WERI-Rb-1 (cell line): ENCODE data around the gene DNAJC3.
"Not testable (repeated sequence)": the region's sequence is repeated elsewhere in the genome, so short reads cannot be mapped to it uniquely, and the experiment has no call there.

Experiments
- DNase-seq: peaks from one replicate; pipeline ENCODE4 v3.0.0-alpha.2; 2020
- H3K27ac ChIP-seq: fragments of 250-450 bp; sonication (Bioruptor Pico); 2 replicates; pipeline ENCODE4 v1.5.1; 2020; ENCODE audit warnings: mild to moderate bottlenecking, moderate library complexity
- H3K27me3 ChIP-seq: fragments of 250-450 bp; sonication (Bioruptor Pico); 2 replicates; pipeline ENCODE4 v1.5.1; 2021; ENCODE audit warnings: mild to moderate bottlenecking, low read depth, moderate library complexity; ENCODE audit not compliant: insufficient read depth, severe bottlenecking
- H3K36me3 ChIP-seq: fragments of 250-450 bp; sonication (Bioruptor Pico); 2 replicates; pipeline ENCODE4 v1.5.1; 2020; ENCODE audit warnings: mild to moderate bottlenecking, moderate library complexity
- H3K4me3 ChIP-seq: 2 replicates; pipeline ENCODE4 v1.5.1; 2011; ENCODE audit warnings: low read depth, mild to moderate bottlenecking, control low read depth, low read length
- H3K9me3 ChIP-seq: fragments of 250-450 bp; sonication (Bioruptor Pico); 2 replicates; pipeline ENCODE4 v1.5.1; 2021; ENCODE audit warnings: mild to moderate bottlenecking, moderate library complexity; ENCODE audit not compliant: severe bottlenecking
- TF ChIP-seq, protein P1 (sequence below): IDR thresholded peaks from 2 replicates; pipeline ENCODE4 v1.5.1; 2011; ENCODE audit warnings: low read depth, mild to moderate bottlenecking, control low read depth, inconsistent platforms, low read length

DNAJC3 gene

DNA sequence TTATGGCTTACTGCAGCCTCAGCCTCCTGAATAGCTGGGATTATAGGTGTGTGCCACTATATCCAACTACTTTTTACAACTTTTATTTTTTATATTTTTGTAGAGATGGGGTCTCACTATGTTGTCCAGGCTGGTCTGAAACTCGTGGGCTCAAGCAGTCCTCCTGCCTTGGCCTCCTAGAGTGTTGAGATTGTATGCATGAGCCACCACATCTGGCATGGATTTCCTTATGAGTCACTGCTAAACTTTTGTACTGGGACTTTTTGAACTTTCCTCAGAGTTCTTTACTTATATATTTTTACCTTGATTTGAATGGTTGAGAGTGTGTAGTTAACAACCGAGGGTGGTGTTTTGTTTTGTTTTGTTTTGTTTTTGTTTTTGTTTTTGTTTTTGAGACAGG is 33.4 kb downstream of the DNAJC3 start:
- H3K9me3 ChIP-seq, result peaks cover 4% of the 10 kb centered on the region
- H3K27me3 ChIP-seq, result no peaks in the 10 kb centered on the region
- TF ChIP-seq, protein P1, sequence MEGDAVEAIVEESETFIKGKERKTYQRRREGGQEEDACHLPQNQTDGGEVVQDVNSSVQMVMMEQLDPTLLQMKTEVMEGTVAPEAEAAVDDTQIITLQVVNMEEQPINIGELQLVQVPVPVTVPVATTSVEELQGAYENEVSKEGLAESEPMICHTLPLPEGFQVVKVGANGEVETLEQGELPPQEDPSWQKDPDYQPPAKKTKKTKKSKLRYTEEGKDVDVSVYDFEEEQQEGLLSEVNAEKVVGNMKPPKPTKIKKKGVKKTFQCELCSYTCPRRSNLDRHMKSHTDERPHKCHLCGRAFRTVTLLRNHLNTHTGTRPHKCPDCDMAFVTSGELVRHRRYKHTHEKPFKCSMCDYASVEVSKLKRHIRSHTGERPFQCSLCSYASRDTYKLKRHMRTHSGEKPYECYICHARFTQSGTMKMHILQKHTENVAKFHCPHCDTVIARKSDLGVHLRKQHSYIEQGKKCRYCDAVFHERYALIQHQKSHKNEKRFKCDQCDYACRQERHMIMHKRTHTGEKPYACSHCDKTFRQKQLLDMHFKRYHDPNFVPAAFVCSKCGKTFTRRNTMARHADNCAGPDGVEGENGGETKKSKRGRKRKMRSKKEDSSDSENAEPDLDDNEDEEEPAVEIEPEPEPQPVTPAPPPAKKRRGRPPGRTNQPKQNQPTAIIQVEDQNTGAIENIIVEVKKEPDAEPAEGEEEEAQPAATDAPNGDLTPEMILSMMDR, result no peak
- H3K27ac ChIP-seq, result no peak overlapping the region
- no peak overlapping the region for H3K4me3 ChIP-seq
- no peak for DNase-seq
- peaks cover 24% of the 10 kb centered on the region for H3K36me3 ChIP-seq

DNA sequence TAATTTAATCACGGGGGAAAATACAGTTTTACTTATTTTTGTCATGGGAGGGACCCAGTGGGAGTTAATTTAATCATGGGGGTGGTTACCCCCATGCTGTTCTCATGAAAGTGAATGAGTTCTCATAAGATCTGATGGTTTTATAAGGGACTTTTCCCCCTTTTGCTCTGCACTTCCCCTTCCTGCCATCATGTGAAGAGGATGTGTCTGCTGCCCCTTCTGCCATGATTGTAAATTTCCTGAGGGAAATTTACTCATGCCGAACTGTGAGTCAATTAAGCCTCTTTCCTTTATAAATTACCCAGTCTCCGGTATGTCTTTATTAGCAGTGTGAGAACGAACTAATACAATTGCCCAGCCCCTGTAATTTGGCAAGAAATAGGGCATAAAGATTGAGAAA is 35.9 kb downstream of the DNAJC3 start:
- peaks cover 24% of the 10 kb centered on the region for H3K36me3 ChIP-seq
- DNase-seq, H3K27ac ChIP-seq, H3K27me3 ChIP-seq, H3K4me3 ChIP-seq, H3K9me3 ChIP-seq: not testable (repeated sequence)

DNA sequence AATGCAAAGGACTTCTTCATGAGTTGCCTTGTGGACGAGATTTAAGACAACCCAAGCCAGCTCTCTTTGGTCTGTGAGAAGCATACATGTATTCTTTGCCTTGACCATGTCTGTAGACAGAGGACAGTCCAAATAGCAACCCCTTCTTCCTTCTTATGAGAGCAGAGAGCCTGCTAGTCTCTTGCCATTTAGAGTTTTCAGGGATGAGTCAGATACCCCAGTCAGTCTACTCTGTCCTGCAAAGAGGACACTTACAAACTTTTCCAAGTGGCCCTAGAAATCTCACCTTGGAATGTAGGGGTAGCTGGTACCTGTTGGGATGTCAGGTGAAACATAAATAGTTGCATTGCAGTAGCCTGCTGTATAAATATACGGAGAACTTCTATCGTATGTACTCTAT is 36.7 kb downstream of the DNAJC3 start:
- no peak for DNase-seq
- H3K27ac ChIP-seq, result no peak overlapping the region
- peaks cover 4% of the 10 kb centered on the region for H3K9me3 ChIP-seq
- no peaks in the 10 kb centered on the region for H3K27me3 ChIP-seq
- H3K36me3 ChIP-seq, result peaks cover 24% of the 10 kb centered on the region
- H3K4me3 ChIP-seq, result no peak overlapping the region
- TF ChIP-seq, protein P1, result no peak

DNA sequence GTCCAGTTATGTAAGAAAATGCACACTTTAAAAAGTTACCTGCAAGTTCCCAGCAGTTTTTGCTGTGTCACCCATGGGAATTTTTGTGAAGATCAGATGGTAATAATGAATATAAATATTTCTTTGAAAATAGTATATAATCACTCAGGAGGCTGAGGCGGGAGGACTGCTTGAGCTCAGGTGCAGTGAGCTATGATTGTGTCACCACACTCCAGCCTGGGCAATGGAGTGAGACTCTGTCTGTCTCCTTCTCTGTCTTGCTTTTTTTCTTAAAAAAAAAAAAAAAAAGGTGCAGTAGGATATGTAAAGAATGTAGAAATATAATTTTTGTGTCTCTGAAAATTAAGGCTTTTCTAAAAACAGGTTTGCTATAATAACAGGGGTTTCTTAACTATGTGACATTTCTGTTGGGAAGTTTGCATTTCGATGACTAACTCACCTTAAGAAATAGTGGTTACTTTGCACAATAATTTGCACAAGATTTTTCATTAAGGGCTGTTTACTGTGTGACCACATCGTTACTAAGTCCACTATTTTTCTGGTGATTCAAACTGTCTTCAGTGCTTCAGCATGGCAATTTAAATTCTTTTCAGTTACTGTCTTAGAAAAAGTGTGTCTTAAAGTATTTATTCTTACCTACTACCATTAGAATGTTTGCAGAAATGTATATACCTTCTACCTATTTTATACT is 37.3 kb downstream of the DNAJC3 start:
- Histone ChIP-seq H3K36me3 (peaks cover 24% of the 10 kb centered on the region), H3K27ac (no peak overlapping the region), H3K27me3 (no peaks in the 10 kb centered on the region), H3K9me3 (peaks cover 4% of the 10 kb centered on the region), H3K4me3 (no peak overlapping the region)
- no peak for DNase-seq
- TF ChIP-seq, protein P1, result no peak

DNA sequence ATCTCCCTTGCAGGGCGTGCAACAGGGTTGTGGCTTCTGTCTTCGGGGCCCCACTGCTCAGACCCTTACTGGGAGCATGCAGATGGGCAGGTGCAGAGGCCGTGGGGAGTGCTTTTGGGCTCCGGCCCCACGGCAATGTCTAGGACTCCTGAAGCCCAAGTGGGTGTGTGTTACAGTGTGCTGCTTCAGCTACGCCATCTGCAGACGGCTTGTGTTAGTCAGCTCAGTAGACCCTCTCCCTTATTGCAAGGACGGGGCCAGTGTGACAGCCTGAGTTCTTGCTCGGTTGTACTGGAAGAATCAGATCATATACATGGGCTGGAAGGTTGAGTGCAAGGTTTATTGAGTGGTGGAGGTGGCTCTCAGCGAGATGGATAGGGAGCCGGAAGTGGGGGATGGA is 39.3 kb downstream of the DNAJC3 start:
- peaks cover 14% of the 10 kb centered on the region for H3K36me3 ChIP-seq
- H3K4me3 ChIP-seq, result no peak overlapping the region
- H3K27ac ChIP-seq, result no peak overlapping the region
- no peaks in the 10 kb centered on the region for H3K27me3 ChIP-seq
- peaks cover 4% of the 10 kb centered on the region for H3K9me3 ChIP-seq
- TF ChIP-seq, protein P1, result no peak
- DNase-seq, result no peak

DNA sequence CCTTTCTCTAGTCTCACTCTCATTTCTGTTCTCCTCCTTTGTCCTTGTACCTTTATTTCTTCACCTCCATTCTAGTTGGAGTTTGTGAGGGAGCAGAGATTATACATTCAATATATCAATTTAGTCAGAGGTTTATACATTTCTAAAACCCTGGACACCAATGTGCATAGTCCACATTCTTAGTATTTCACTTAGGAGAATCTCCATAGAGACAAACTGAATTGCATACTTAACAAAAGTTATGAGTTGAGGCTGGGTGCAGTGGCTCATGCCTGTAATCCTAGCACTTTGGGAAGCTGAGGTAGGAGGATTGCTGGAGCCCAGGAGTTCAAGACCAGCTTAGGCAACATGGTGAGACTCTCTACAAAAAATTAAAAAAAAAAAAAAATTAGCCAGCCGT is 45.3 kb downstream of the DNAJC3 start:
- TF ChIP-seq, protein P1, result no peak
- no peak overlapping the region for H3K27ac ChIP-seq
- peaks cover 15% of the 10 kb centered on the region for H3K36me3 ChIP-seq
- H3K27me3 ChIP-seq, result no peaks in the 10 kb centered on the region
- no peak overlapping the region for H3K4me3 ChIP-seq
- DNase-seq, result no peak
- H3K9me3 ChIP-seq, result no peaks in the 10 kb centered on the region
